Stimulated activated CD8-positive, alpha-beta memory T cell treated with anti-CD3 and anti-CD28 coated beads, Interleukin-12 subunit alpha, Interleukin-12 subunit beta, amount 100 ng/mL, for 4 hours (primary cell): Measurements from ENCODE around the gene NT5DC1.

Experiments
- DNase-seq: peaks from one replicate; pipeline ENCODE4 v3.0.0-alpha.2; 2020; ENCODE audit warnings: low read depth

NT5DC1 gene

GRCh38 chr6:116246089-116246488 is 145.4 kb downstream of the NT5DC1 start:
- no peak for DNase-seq

GRCh38 chr6:116247285-116247684 is 146.6 kb downstream of the NT5DC1 start:
- DNase-seq, result no peak

GRCh38 chr6:116248577-116248976 is 147.9 kb downstream of the NT5DC1 start:
- no peak for DNase-seq

- no peak for DNase-seq
Observed at GRCh38 chr6:116251568-116252384, 151.1 kb downstream of the NT5DC1 start.

GRCh38 chr6:116253188-116253504 is 152.5 kb downstream of the NT5DC1 start:
- DNase-seq, result no peak

- peak; percentile 80 for DNase-seq
Observed at GRCh38 chr6:116253505-116254296, 153.0 kb downstream of the NT5DC1 start, which contains the start of gene TSPYL4. TSS of gene TSPYL4 (minus strand) at chr6:116254075. CDS start at chr6:116254008, 67 bp downstream.

GRCh38 chr6:116254297-116255056 is 153.8 kb downstream of the NT5DC1 start:
- no peak for DNase-seq

- DNase-seq, result no peak
Observed at GRCh38 chr6:116255246-116255800, 154.7 kb downstream of the NT5DC1 start.

- no peak for DNase-seq
Observed at GRCh38 chr6:116256694-116257093, 156.0 kb downstream of the NT5DC1 start.

- DNase-seq, result no peak
Observed at GRCh38 chr6:116258520-116258919, 157.9 kb downstream of the NT5DC1 start.

- DNase-seq, result no peak
Observed at GRCh38 chr6:116263353-116263752, 162.7 kb downstream of the NT5DC1 start.

GRCh38 chr6:116265041-116265829 is 164.6 kb downstream of the NT5DC1 start:
- no peak for DNase-seq

- no peak for DNase-seq
Observed at GRCh38 chr6:116266803-116267202, 166.2 kb downstream of the NT5DC1 start.

- no peak for DNase-seq
Observed at GRCh38 chr6:116267836-116268588, 167.4 kb downstream of the NT5DC1 start.

- no peak for DNase-seq
Observed at GRCh38 chr6:116268589-116269293, 168.1 kb downstream of the NT5DC1 start.

- no peak for DNase-seq
Observed at GRCh38 chr6:116271149-116271708, 170.6 kb downstream of the NT5DC1 start.

GRCh38 chr6:116277124-116277523 is 176.5 kb downstream of the NT5DC1 start:
- no peak for DNase-seq

- no peak for DNase-seq
Observed at GRCh38 chr6:116278481-116278829, 177.8 kb downstream of the NT5DC1 start.

- DNase-seq, result no peak
Observed at GRCh38 chr6:116278854-116279231, 178.2 kb downstream of the NT5DC1 start.
